ENCODE results near the gene RNF187. TPM values are rescaled to one million over a fixed set of nuclear protein-coding genes. Genes with fewer than 3 reads are reported as not detected.

The RNF187 gene
- total RNA-seq, 6 experiments from 2014 or later, result 43.9 to 66.6 (median 56.3) TPM

DNA sequence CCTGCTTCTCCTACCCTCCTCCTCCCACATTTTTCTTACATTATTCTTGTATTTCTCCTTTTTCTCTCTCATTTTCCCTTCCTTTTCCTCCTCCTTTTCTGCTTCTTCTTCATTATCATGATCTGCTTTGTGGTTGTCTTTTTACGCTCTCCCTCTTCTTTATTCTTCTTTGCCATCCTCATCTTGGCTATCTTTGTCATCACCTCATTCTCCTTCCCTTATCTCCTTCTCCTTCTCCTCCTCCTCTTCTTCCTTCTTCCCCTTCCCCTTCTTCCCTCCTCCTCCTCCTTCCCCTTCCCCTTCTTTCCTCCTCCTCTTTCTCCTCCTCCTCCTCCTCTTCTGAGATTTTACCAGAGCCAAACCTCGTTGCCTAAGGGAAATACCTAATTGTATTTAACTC lies 30.5 kb downstream of the RNF187 start:
- DNase-seq (no peak), ATAC-seq (no peak)
- 38% methylated on average over 2 of the region's 2 CpGs for WGBS (ENCODE audit: insufficient coverage, low coverage, low lambda C conversion rate, missing lambda C conversion rate)
- Histone ChIP-seq H3K4me1 (no peaks in the 10 kb centered on the region), H3K36me3 (no peaks in the 10 kb centered on the region), H3K27me3 (no peaks in the 10 kb centered on the region), H3K9me3 (no peaks in the 10 kb centered on the region), H3K4me3 (no peak overlapping the region), H3K27ac (no peak overlapping the region)
- intact Hi-C loops (cut with DNase I), result no loop called here
- no peak for TF ChIP-seq POLR2A (IDR thresholded peaks at IDR 0.05)
- TF ChIP-seq, protein P1, sequence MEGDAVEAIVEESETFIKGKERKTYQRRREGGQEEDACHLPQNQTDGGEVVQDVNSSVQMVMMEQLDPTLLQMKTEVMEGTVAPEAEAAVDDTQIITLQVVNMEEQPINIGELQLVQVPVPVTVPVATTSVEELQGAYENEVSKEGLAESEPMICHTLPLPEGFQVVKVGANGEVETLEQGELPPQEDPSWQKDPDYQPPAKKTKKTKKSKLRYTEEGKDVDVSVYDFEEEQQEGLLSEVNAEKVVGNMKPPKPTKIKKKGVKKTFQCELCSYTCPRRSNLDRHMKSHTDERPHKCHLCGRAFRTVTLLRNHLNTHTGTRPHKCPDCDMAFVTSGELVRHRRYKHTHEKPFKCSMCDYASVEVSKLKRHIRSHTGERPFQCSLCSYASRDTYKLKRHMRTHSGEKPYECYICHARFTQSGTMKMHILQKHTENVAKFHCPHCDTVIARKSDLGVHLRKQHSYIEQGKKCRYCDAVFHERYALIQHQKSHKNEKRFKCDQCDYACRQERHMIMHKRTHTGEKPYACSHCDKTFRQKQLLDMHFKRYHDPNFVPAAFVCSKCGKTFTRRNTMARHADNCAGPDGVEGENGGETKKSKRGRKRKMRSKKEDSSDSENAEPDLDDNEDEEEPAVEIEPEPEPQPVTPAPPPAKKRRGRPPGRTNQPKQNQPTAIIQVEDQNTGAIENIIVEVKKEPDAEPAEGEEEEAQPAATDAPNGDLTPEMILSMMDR (IDR thresholded peaks at IDR 0.05), result no peak

DNA sequence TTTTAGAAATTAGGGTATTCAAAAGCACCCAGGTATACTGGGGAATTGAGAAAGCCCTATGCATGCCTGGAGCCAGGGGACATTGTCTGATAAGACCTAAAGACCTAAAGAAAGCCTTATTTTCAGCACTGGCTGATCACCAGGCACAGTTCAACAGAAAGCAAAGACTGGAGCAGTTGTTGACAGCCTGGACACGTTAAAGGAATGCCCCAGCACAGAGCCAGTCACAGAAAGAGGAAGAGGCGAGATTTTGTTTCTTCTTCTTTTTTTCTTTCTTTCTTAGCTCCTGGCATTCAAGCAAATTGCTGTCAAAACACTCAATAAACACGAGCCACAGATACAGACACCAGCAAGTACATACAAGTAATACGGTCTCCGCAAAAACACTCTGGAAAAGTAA lies 40.4 kb downstream of the RNF187 start:
- WGBS (ENCODE audit: insufficient coverage, low coverage, low lambda C conversion rate, missing lambda C conversion rate), result 45% methylated on average over 5 of the region's 5 CpGs

DNA sequence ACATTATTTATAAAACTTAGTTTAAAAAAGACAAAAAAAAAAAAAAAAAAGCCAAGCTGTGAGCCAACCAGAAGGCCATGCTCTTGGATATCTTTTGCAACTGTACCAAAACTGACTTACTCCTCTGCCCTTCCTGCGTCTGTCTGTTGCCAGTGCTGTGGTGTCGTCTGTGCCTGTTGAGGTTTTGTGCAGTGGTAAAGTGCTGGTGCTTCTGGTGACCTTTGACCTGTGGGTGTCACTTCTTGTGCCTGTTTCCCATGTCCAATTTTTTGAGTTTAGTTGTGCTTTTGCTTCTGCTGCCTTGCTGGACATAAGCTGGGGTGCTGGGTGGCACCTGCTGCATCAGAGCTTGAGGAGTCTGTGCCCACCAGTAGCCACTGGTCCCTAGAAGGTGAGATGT lies 41.4 kb downstream of the RNF187 start:
- Histone ChIP-seq H3K27me3 (no peaks in the 10 kb centered on the region), H3K4me3 (no peak overlapping the region), H3K27ac (no peak overlapping the region), H3K36me3 (no peaks in the 10 kb centered on the region), H3K9me3 (no peaks in the 10 kb centered on the region), H3K4me1 (no peaks in the 10 kb centered on the region)
- ATAC-seq, result no peak
- intact Hi-C loops (cut with DNase I), result no loop called here
- no peak for DNase-seq
- no peak for TF ChIP-seq POLR2A (IDR thresholded peaks at IDR 0.05)
- TF ChIP-seq, protein P1 (IDR thresholded peaks at IDR 0.05), result no peak
- WGBS (ENCODE audit: insufficient coverage, low coverage, low lambda C conversion rate, missing lambda C conversion rate), result 56% methylated on average over 2 of the region's 2 CpGs

More for the DNA sequence above, 40.4 kb downstream of the RNF187 start:
- no peak for TF ChIP-seq POLR2A (IDR thresholded peaks at IDR 0.05)
- TF ChIP-seq, protein P1 (IDR thresholded peaks at IDR 0.05), result no peak
- no peaks in the 10 kb centered on the region for H3K27me3 ChIP-seq
- no peaks in the 10 kb centered on the region for H3K9me3 ChIP-seq
- DNase-seq (no peak), ATAC-seq (no peak)
- intact Hi-C loops (cut with DNase I), result no loop called here
- no peaks in the 10 kb centered on the region for H3K36me3 ChIP-seq
- H3K27ac ChIP-seq, result no peak overlapping the region
- H3K4me1 ChIP-seq, result no peaks in the 10 kb centered on the region
- H3K4me3 ChIP-seq, result no peak overlapping the region

DNA sequence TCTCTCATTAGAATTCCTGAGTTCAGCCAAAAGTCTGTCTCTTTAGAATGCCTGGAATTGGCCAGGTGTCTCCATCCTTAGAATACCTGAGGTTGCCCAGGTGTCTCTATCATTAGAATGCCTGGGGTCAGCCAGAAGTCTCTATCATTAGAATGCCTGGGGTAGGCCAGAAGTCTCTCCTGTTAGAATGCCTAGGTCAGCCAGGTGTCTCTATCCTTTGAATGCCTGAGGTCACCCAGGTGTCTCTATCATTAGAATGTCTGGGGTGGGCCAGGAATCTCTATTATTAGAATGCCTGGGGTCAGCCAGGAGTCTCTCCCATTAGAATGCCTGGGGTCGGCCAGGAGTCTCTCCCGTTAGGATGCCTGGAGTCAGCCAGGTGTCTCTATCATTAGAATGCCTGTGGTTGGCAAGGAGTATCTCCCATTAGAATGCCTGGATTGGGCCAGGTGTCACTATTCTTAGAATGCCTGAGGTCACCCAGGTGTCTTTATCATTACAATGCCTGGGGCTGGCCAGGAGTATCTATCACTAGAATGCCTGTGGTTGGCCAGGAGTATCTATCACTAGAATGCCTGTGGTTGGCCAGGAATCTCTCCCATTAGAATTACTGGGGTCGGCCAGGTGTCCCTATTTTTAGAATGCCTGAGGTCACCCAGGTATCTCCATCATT lies 43.0 kb downstream of the RNF187 start:
- no peaks in the 10 kb centered on the region for H3K9me3 ChIP-seq
- H3K4me1 ChIP-seq, result no peaks in the 10 kb centered on the region
- TF ChIP-seq POLR2A (IDR thresholded peaks at IDR 0.05), result no peak
- TF ChIP-seq, protein P1 (IDR thresholded peaks at IDR 0.05), result no peak
- H3K27ac ChIP-seq, result no peak overlapping the region
- DNase-seq (no peak), ATAC-seq (no peak)
- H3K36me3 ChIP-seq, result no peaks in the 10 kb centered on the region
- intact Hi-C loops (cut with DNase I), result no loop called here
- WGBS (ENCODE audit: insufficient coverage, low coverage, low lambda C conversion rate, missing lambda C conversion rate), result 100% methylated on average over 1 of the region's 3 CpGs
- no peaks in the 10 kb centered on the region for H3K27me3 ChIP-seq
- no peak overlapping the region for H3K4me3 ChIP-seq
